NCI-H1092 (cell line): Measurements from ENCODE around the gene POLR1D.

Experiments
- DNase-seq: peaks from one replicate; lab custom pipeline; 2025; lab: John Stamatoyannopoulos, UW

Gene POLR1D

GRCh38 chr13:27638521-27638920, 16.8 kb downstream of the POLR1D start:
- no peak for DNase-seq

GRCh38 chr13:27639186-27639585, 17.5 kb downstream of the POLR1D start:
- no peak for DNase-seq

- no peak for DNase-seq
These were observed 20.2 kb downstream of the POLR1D start for GRCh38 chr13:27641711-27642502.

- DNase-seq = no peak
These were observed 21.8 kb downstream of the POLR1D start for GRCh38 chr13:27643334-27644132.

- DNase-seq = no peak
These were observed 22.6 kb downstream of the POLR1D start for GRCh38 chr13:27644302-27644701.

- no peak for DNase-seq
These were observed 28.6 kb downstream of the POLR1D start for GRCh38 chr13:27650312-27650711.

GRCh38 chr13:27654059-27654458, 32.4 kb downstream of the POLR1D start:
- DNase-seq = no peak

DNA sequence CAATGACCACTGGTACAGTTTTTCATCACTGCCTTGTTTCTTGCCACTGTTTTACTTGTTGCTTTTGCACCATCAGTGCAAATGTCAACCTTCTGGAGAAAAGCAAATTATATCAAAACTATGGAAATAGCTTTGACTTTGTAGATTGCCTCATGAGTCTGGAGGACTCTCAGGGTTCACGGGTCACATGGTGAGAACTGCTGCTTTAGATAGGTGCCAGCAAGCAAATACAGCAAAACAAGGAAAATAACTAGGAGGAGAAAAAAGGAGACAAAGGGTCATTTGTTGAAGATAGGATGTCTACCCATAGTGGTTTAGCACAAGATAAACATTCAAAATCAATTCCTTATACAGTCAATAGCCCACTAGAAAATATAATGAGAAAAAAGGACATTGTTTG, 33.1 kb downstream of the POLR1D start:
- DNase-seq = no peak

- DNase-seq = no peak
These were observed 36.0 kb downstream of the POLR1D start for GRCh38 chr13:27657724-27658123.

- no peak for DNase-seq
These were observed 36.9 kb downstream of the POLR1D start for GRCh38 chr13:27658546-27658945.

DNA sequence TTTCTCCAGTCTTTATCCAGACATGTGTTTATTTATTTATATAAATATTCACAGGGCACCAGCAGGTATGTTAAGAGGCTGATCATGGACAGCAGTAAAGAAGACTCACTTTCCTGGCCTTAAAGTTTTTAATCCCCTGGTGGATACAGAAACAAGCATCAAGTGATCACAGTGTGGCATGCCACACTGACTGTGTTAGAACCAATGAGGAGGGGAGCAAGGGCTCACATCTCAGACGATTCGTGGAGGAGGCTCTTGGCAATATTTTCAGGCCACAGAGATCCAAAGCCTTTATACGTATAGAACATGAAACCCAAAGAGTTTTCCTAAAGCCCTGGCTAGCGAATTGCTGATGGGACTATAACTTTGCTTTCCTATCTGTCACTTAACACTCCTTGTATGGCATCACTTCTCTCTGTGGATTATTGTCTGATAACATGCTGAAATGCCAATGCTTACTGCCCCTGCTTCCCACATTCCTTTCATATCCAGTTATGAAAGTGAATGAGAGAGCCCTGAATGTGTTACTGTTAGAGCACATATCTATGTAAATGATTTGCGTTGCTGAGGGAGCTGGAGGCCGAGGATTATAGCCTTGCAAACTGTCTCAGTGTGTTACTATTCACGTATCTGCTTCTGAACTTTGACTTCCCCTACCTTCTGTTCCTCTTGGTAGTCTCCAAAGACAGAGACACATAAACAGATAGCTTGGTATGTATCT, 37.6 kb downstream of the POLR1D start:
- no peak for DNase-seq

GRCh38 chr13:27660511-27660910, 38.8 kb downstream of the POLR1D start:
- DNase-seq = no peak

DNA sequence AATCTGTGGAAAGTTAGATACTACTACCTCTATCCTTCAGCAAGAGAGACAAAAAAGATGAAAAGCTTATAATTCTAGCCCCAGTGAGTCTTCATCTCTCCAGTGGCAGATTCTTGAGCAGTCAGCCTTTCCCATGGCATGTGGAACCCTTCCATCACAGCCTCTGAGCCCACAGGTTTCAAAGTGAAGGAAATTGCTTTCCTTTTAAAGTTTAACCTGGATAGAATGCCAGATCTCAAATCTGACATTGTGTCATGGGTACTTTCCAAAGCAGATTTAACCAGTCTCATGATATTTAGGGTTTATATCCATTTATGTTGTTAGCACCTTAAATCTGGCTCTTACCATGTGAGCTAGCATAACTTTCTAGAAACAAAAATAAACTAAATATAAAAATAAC, 39.3 kb downstream of the POLR1D start:
- DNase-seq = no peak

DNA sequence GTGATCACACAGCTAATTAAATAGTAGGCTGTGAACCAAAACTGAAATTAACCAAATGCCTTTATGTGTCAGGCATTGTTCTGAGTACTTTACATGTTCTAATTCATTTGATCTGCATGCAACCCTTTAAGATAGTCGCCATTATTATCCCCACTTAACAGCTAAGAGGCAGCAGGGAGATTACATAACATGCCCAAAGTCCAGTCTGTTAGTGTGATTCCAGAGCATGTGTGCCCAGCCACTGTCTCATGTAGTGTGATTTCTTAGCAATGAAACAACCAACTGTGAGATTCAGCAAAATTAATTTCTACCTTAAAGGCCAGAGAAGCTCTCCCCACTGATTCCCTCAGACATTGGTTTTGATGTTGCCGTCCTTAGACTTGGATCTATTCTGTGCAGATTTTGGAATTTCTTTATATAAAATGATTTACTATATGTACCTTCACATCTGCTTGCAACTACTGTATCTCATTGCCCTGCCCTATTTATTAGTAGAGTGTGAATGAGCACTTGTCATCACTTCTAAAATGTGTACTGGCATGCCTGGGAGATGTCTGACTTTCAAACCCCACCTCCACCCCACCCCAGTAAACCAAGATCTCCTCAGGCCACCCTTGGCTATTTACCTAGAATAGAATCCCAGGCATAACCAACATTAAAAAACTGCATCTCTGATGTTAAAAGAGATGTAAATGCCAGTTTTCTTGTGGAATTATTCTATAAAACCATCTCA, 41.2 kb downstream of the POLR1D start:
- DNase-seq = no peak

DNA sequence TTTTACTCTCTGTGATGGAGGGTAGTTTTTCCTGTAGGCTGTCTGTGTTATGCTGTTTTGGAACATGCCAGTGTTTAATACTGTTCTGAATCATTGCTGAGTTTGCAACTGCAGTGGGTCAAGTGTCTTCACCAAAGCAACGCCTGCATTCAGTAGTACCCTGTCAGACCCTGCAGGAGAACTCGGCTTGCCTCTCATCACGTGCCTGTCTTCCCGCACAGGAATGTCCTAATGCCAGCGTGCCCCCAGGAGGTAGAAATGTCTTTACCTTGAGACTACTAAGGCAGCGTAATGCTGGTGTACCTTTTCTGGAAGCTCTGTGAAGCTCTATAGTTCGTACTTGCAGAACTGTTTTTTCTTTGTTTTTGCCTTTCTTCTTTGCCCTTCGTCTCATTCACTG, 42.3 kb downstream of the POLR1D start:
- no peak for DNase-seq

- no peak for DNase-seq
These were observed 43.6 kb downstream of the POLR1D start for GRCh38 chr13:27665333-27665732.

- no peak for DNase-seq
These were observed 44.1 kb downstream of the POLR1D start for GRCh38 chr13:27665761-27666160.

GRCh38 chr13:27666951-27667350, 45.3 kb downstream of the POLR1D start:
- DNase-seq = no peak

DNA sequence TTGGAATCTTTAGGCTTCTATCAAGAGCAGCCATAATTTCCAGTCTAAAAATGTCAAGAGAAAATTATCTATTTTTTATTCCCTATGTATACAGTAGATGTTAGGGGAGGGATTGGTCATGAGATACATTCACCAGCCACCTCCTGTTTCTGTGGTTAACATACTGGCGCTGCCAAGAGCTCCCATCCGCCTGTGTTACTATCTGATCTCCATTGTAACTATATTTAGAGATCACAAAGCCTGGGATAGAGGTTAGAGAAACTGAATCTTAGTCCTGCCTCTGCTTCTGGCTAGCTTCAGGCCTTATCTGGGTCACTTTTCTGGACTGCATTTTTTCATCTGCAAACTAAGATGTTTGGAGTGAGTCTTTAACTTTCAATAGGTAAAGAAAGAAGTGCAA, 46.3 kb downstream of the POLR1D start:
- DNase-seq = no peak

DNA sequence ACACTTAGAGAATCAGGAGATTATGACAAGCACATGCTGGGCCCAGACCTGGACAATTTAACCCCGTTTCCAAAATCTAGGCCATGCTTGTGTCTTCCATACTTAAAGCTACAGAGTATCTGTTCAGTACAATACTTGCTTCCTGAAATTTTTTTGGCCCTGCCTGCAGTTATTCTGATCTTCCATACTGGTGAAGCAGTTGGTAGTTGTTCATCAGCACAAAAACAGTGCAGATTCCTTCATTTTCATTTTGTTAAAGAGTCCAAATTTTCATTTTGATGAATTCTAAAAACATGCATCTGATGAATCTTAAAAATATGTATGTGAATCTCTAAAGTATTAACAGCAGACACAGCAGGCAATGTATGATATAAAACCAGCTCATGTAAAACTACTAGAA, 49.2 kb downstream of the POLR1D start:
- DNase-seq = no peak

DNA sequence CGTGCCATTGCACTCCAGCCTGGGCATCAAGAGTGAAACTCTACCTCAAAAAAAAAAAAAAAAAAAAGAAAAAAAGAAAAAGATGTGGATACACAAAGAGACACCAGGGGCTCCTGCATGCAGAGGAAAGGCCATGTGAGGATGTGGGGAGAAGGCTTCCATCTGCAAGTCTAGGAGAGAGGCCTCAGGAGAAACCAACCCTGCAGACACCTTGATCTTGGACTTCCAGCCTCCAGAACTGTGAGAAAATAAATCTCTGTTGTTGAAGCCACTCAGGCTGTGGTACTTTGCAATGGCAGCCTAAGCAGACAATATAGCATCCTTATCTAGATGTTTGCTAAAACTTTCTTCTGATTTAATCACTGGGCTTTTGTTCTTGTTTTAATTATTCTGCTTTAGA, 50.3 kb downstream of the POLR1D start:
- no peak for DNase-seq
